Islet of Langerhans (tissue), 1 donor: ENCODE data around the gene TENM3.

Experiments used
- FAIRE-seq: peaks from one replicate; lab custom pipeline; 2011; peaks lifted over from hg19 to GRCh38; lab: Jason Lieb, UNC

Gene TENM3

DNA sequence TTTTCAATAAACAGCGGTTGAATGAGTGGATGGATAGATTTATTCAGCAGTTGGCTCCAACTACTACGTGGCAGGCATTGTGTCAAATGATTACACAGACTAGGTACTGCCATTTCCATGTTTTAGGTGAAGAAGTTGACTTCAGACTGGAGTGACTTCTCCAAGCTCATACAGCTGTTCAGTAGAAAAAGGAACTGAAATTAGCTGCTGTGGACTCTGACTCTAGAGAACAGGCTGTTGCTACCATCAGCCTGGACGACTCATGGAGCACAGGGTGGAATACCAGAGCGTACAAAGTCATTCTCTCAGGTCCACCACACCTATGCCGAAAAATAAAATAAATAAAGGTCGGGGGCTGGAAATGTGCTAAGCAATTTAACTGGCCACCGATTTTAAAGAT is 45.3 kb downstream of the TENM3 start:
- FAIRE-seq: no peak

- FAIRE-seq: no peak
Observed at GRCh38 chr4:182289809-182290208, 46.6 kb downstream of the TENM3 start.

- FAIRE-seq: no peak
Observed at GRCh38 chr4:182291175-182291574, 48.0 kb downstream of the TENM3 start.

GRCh38 chr4:182291597-182292270 is 48.5 kb downstream of the TENM3 start:
- FAIRE-seq: no peak

DNA sequence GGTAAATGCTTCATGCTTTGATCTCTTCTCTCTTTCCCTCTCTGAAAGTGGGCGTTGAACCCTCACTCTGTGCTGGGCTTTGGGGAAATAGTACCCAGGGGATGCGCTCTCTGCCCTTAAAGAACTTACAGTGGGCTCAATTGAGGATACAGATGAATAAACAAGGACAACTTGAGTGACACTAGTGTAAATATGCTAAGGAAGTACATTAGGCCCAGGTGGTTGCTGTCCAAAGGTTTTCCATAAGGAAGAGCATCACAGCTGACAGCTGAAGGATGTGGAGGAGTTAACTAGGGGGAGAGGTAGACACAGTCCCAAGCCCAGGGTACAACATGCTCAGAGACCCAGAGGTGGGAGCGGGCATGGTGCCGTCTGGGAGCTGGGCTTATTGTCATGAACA is 49.4 kb downstream of the TENM3 start:
- FAIRE-seq: no peak

DNA sequence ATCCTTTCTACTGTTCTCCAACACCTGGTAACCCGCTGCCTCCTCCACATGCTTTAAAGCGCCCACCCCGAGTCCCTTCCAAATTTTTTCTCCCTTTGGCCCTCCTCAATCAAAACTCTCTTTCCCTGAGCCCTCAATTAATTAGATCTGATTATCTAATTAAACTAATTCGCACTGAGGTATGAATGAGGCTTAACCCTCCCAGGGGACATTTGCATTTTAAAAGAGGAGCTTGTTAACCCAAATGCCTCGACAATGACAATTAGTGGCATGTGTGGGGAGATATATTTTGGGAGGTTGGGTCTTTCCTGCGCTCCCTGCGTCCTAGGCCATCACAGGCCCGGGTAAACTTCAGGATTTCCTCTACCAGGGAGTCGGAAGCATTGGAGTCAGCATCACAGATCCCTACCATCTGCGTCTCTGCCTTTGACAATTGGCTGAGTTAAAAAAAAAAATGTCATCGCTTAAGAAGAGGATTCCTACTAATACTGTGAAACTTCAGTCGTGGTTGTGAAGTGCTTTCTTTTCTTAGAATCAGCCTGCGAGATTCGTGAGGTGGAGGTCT is 50.6 kb downstream of the TENM3 start:
- no peak for FAIRE-seq

DNA sequence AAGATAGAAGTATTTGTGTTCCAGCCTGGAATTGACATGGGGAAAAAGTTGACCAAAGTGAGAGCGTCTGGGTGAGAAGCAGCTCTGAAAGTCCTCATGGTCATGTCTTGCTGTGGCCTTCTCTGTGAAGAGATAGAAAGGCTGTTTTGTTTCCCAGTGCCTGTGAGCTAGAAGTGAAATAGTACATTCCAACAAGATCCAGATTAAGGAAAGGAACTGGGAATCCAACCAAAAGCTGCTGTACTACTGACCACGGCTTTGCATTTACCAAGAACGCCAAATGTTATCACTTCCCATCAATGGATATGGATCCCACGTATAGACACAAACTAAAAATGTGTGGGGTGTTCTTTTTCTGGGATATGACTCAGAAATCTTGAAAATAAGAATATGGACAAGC is 51.2 kb downstream of the TENM3 start:
- no peak for FAIRE-seq

DNA sequence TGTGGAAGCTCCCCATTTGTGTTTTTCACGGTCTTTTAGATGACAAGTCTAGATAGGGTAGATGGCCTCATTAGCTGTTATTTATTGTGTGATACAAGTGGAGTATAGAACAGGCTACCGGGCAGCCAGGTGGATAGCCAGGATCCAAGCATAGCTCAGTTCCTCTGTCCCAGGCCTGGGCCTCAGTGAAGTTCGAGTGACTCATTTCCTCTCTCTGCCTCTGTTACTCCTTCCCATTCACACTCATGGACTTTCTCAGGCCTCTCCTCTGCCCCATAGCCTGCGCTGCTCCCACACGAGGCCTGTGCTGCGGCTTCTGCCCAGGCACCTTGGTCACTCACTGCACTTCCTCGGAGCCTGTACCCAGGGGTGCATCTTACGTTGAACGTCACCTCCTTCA is 54.5 kb downstream of the TENM3 start:
- no peak for FAIRE-seq

GRCh38 chr4:182301736-182302135 is 58.5 kb downstream of the TENM3 start:
- FAIRE-seq: no peak

GRCh38 chr4:182303847-182304246 is 60.6 kb downstream of the TENM3 start:
- FAIRE-seq: no peak

GRCh38 chr4:182306792-182307507 is 63.7 kb downstream of the TENM3 start:
- no peak for FAIRE-seq

GRCh38 chr4:182307746-182308145 is 64.5 kb downstream of the TENM3 start:
- no peak for FAIRE-seq

DNA sequence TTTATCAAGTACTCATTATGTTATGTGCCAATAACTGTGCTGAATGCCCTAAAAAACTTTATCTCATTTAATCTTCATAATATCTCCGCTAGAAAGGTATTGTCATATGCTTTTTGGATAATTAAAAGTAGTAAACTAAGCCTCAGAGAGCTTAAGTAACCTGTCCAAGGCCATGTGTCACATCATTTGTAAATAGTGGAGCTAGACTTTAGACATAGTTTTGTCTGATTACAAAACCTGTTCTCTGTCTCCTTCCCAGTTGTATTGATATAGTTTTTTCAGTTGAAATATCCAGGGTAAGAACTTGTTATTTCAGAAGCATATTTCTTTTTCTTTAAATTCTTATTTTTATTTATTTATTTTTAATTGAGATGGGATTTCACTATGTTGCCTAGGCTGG is 66.7 kb downstream of the TENM3 start:
- FAIRE-seq: no peak

GRCh38 chr4:182310316-182310715 is 67.1 kb downstream of the TENM3 start:
- FAIRE-seq: no peak

DNA sequence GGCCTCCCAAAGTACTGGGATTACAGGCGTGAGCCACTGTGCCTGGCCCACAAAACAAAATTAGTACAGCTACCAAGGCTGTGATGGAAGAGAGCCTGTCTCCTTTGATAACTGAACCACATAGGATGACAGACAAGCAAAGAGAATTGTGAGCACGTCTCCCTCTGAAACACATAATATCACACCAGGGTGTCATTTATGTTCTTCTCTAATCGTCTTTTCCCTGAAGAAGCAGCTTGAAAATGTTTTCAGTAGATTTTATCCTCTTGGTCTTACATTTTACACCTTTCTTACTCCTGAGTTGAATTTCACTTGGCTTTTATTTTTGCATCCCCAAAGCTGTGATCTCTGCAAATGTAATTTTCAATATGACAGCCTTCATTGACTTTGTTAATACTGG is 67.8 kb downstream of the TENM3 start:
- FAIRE-seq: no peak

DNA sequence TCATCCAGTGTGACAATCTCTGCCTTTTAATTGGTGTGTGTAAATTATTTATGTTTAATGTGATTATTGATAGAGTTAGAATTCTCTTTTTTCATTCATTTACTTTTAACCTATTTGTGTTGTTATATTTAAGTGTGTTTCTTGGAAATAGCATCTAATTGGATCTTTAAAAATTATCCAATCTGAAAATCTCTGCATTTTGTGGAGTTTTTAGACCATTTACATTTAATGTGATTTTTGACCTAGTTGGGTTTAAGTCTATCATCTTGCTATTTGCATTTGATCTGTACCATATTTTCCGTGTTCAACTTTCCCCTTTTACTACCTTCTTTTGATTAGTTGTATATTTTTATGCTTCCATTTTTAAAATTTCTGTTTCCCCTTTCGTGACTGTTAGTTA is 71.3 kb downstream of the TENM3 start:
- no peak for FAIRE-seq

GRCh38 chr4:182318256-182318655 is 75.1 kb downstream of the TENM3 start:
- no peak for FAIRE-seq

DNA sequence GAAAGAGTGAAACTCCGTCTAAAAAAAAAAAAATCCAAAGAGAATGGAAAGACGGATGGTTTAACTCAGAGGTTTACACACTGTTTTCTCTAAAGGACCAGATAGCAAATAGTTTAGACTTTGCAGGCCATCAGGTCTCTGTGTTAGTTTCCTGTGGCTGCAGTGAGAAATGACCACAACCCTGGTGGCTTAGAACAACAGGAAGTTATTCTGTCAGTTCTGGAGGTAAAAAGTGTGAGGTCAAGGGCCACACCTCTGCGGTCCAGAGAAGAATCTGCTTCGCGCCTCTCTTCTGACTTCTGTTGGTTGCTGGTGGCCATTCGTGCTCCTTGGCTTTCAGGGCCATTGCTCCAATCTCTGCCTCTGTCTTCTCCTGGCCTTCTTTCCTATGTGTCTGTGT is 76.9 kb downstream of the TENM3 start:
- no peak for FAIRE-seq

DNA sequence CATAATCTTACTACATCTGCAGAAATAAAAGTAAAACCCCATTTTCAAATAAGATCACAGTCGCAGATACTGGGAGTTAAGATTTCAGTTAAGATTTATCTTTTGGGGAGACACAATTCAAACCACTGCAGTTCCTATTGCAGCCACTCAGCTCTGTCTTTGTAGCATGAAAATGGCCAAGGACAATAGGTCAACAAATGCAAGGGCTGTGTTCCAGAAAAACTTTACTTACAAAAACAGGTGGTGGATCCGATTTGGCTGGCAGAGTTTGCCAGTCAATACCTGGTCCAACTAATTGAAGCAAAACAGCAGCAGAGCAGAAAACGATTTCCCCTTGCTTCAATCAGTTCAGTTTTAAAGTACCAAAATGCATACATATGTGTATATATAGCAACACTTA is 77.4 kb downstream of the TENM3 start:
- no peak for FAIRE-seq

DNA sequence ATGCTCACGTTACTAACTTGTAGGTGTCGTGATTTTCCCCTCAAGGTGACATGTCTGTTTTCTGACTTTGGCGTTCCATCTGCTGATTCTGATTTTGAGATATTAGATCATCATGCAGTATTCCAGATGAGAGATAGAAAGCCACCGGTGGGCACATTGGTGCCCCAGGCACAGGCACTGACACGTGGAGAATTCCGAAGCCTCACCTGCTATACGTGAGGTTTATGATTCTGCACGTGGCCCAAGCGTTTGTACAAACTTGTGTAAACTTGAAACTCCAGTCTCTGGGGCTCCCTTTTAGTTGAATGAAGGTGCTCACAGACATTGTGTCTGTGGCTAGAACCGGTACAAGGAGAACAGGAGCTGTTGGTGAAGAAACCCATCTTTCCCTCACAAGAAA is 81.1 kb downstream of the TENM3 start:
- no peak for FAIRE-seq

GRCh38 chr4:182325397-182325796 is 82.2 kb downstream of the TENM3 start:
- no peak for FAIRE-seq

GRCh38 chr4:182325848-182326255 is 82.7 kb downstream of the TENM3 start:
- FAIRE-seq: no peak

- no peak for FAIRE-seq
Observed at GRCh38 chr4:182328505-182328904, 85.3 kb downstream of the TENM3 start.

DNA sequence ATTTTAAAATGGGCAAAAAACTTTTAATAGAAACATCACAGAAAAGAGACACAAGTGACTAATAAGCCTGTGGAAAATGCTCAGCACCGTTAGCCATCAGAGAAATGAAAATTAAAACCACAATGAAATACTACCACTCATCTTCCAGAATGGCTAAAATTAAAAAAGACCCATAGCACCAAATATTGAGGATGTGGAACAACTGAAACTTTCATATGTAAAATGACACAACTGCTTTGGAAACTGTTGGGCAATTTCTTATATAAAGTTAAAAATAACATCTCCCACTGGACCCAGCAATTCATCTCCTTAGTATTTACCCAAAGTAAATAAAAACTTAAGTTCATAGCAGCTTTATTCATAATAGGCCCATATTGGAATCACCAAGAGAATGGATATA is 94.2 kb downstream of the TENM3 start:
- FAIRE-seq: no peak
